ENCODE data around the gene EEF2. TPM values are rescaled to one million over a fixed set of nuclear protein-coding genes. Genes with fewer than 3 reads are reported as not detected.
A peak's percentile ranks its signal among the peaks of the same experiment; 100 is the strongest.

The EEF2 gene
- polyA plus RNA-seq, 3 donors = 264 to 836 (median 323) TPM

GRCh38 chr19:3981373-3981735 lies 3.9 kb downstream of the EEF2 start:
- Histone ChIP-seq H3K4me2 (replicated peaks; ENCODE audit: extremely low read depth, low read length, poor library complexity, severe bottlenecking) (no peak overlapping the region), H3K27me3 (ENCODE audit: control insufficient read depth in 2 of 2, insufficient read depth in 2 of 2, low read length in 2 of 2) (no peaks in the 10 kb centered on the region), H3K4me3 (replicated peaks in 1 of 3; ENCODE audit: low read depth in 2 of 3, low read length in 3 of 3) (no peak overlapping the region), H2AFZ (ENCODE audit: insufficient read depth, low read depth, low read length, poor library complexity, severe bottlenecking) (no peak overlapping the region), H3K4me1 (ENCODE audit: control insufficient read depth in 1 of 2, insufficient read depth in 2 of 2, low read length in 2 of 2) (peaks cover 21 to 26% of the 10 kb centered on the region in 2 donors), H3K79me2 (ENCODE audit: insufficient read depth, low read length) (peaks cover 76% of the 10 kb centered on the region), H3K9me3 (replicated peaks in 1 of 2; ENCODE audit: control insufficient read depth in 1 of 2, insufficient read depth in 1 of 2, low read length in 2 of 2) (no peaks in the 10 kb centered on the region), H3K36me3 (replicated peaks in 1 of 2; ENCODE audit: control insufficient read depth in 1 of 2, insufficient read depth in 2 of 2, low read length in 2 of 2) (peaks cover 77 to 80% of the 10 kb centered on the region in 2 donors), H4K20me1 (ENCODE audit: insufficient read depth, low read length) (peaks cover 93% of the 10 kb centered on the region), H3K27ac (ENCODE audit: low read depth in 1 of 2, low read length in 2 of 2) (peak overlapping the region in 1 of 2 donors; percentile 9), H3K9ac (ENCODE audit: insufficient read depth, low read length, poor library complexity, severe bottlenecking) (no peak overlapping the region)
- Mint-ChIP-seq H3K9me3 (peaks cover 0 to 2% (median 0%) of the 10 kb centered on the region in 7 donors), H3K27ac (peak overlapping the region in 2 of 7 donors; percentile 5 to 36), H3K27me3 (ENCODE audit: low read depth in 3 of 3) (no peaks in the 10 kb centered on the region), H3K4me1 (peaks cover 24% of the 10 kb centered on the region), H3K4me3 (no peak overlapping the region), H3K36me3 (peaks cover 71 to 79% of the 10 kb centered on the region in 2 donors)
- no peak for DNase-seq
- TF ChIP-seq CTCF (IDR thresholded peaks at IDR 0.05) = no peak
- 91% methylated on average over 6 of the region's 10 CpGs for WGBS (ENCODE audit: insufficient coverage)
- intact Hi-C loops (cut with micrococcal nuclease) = no loop called here

- H3K4me2 ChIP-seq (replicated peaks; ENCODE audit: extremely low read depth, low read length, poor library complexity, severe bottlenecking) = no peak overlapping the region
- 65% methylated on average over 31 of the region's 31 CpGs for WGBS (ENCODE audit: insufficient coverage)
- DNase-seq = no peak
- no peaks in the 10 kb centered on the region for H3K9me3 ChIP-seq (replicated peaks in 1 of 2; ENCODE audit: control insufficient read depth in 1 of 2, insufficient read depth in 1 of 2, low read length in 2 of 2)
- H3K9me3 Mint-ChIP-seq = peaks cover 0 to 2% (median 0%) of the 10 kb centered on the region in 7 donors
- H3K4me1 ChIP-seq (ENCODE audit: control insufficient read depth in 1 of 2, insufficient read depth in 2 of 2, low read length in 2 of 2) = peaks cover 14 to 18% of the 10 kb centered on the region in 2 donors
- H3K4me3 Mint-ChIP-seq = no peak overlapping the region
- no peaks in the 10 kb centered on the region for H3K27me3 ChIP-seq (ENCODE audit: control insufficient read depth in 2 of 2, insufficient read depth in 2 of 2, low read length in 2 of 2)
- H2AFZ ChIP-seq (ENCODE audit: insufficient read depth, low read depth, low read length, poor library complexity, severe bottlenecking) = no peak overlapping the region
- H3K36me3 ChIP-seq (replicated peaks in 1 of 2; ENCODE audit: control insufficient read depth in 1 of 2, insufficient read depth in 2 of 2, low read length in 2 of 2) = peaks cover 84 to 88% of the 10 kb centered on the region in 2 donors
- H3K27ac Mint-ChIP-seq = no peak overlapping the region
- TF ChIP-seq CTCF (IDR thresholded peaks at IDR 0.05) = no peak
- no peak overlapping the region for H3K4me3 ChIP-seq (replicated peaks in 1 of 3; ENCODE audit: low read depth in 2 of 3, low read length in 3 of 3)
- H3K4me1 Mint-ChIP-seq = peaks cover 17% of the 10 kb centered on the region
- H3K36me3 Mint-ChIP-seq = peaks cover 78 to 87% of the 10 kb centered on the region in 2 donors
- H3K9ac ChIP-seq (ENCODE audit: insufficient read depth, low read length, poor library complexity, severe bottlenecking) = no peak overlapping the region
- H3K27me3 Mint-ChIP-seq (ENCODE audit: low read depth in 3 of 3) = no peaks in the 10 kb centered on the region
- H4K20me1 ChIP-seq (ENCODE audit: insufficient read depth, low read length) = peaks cover 96% of the 10 kb centered on the region
- H3K79me2 ChIP-seq (ENCODE audit: insufficient read depth, low read length) = peaks cover 76% of the 10 kb centered on the region
- peak overlapping the region in 1 of 2 donors; percentile 9 for H3K27ac ChIP-seq (ENCODE audit: low read depth in 1 of 2, low read length in 2 of 2)
- intact Hi-C loops (cut with micrococcal nuclease) = no loop called here
Observed at GRCh38 chr19:3980353-3981251, 4.7 kb downstream of the EEF2 start.

All from CD14-positive monocyte (primary cell).